Measurements from ENCODE around the gene LAS1L. TPM values are rescaled to one million over a fixed set of nuclear protein-coding genes. Genes with fewer than 3 reads are reported as not detected.

Gene LAS1L
- total and polyA plus RNA-seq, 9 of the 15 experiments (the other 6 are each of a cell fraction or from before 2014, with no cell fraction given), result 43.3 to 119 (median 86.4) TPM

DNA sequence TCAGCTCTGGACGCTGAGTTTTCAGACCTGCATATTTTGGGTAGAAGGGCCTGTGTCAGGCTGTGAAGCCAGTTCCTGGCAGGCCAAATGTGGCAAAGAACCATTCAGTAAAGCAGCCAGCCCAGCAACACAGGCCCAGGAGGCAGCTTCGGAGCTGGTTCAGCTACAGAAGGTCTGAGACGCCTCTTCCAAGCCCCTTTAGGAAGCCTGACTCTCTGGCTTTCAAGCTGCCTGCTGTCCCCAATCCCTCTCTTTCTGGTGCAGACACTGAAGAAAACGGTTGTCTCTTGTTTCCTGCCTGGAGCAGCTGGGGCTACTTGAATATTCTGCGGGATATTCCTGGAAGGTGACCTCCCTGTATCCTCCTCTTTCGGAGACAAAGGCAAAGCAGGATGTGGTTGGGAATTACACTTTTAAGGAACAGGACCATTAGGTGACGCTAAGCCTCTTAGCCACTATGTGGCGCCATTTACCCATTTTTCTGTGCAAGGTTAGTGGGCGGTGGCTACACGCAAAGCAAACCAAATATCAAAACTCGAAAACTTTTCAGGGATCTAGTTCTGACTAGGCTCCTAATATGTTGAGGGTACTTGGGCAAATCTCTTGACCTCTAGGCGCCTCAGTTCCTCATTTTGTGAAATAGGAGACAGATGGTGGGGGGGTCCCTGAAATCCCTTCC, 47.2 kb upstream of the LAS1L start:
- in situ Hi-C loops (cut with MboI), result loop anchor here (5.0 to 25.0 kb wide), 4 partner anchors 163 to 1143 kb away; no protein-coding TSS in a partner anchor
- H3K4me2 ChIP-seq (ENCODE audit: insufficient read depth, low read length), result peak overlapping the region; percentile 56
- DNase-seq (ENCODE audit: extremely low read depth in 1 of 4, low spot score in 3 of 4) (peak; percentile 53 to 80 (median 60)), ATAC-seq (peak; percentile 93), FAIRE-seq (peak; percentile 94)
- intact Hi-C loops (cut with micrococcal nuclease), result loop anchor here (1.0 to 5.0 kb wide), 6 partner anchors 14 to 1146 kb away; no protein-coding TSS in a partner anchor
- H2AFZ ChIP-seq (ENCODE audit: low read depth, low read length), result peak overlapping the region; percentile 76
- H3K9me3 ChIP-seq (replicated peaks; ENCODE audit: control insufficient read depth, insufficient read depth, low read depth, low read length), result no peaks in the 10 kb centered on the region
- no peaks in the 10 kb centered on the region for H3K36me3 ChIP-seq (ENCODE audit: control insufficient read depth, insufficient read depth, low read length)
- H3K9me1 ChIP-seq (ENCODE audit: control insufficient read depth, insufficient read depth, low read length), result no peaks in the 10 kb centered on the region
- POLR2A ChIA-PET, result interaction anchor here (0.9 kb wide), 1 partner anchor 237 kb away, joined by 3 read pairs; no protein-coding TSS in a partner anchor
- H3K9ac ChIP-seq (ENCODE audit: insufficient read depth in 1 of 2, low read depth in 2 of 2, low read length in 2 of 2), result no peak overlapping the region
- H3K79me2 ChIP-seq (ENCODE audit: control insufficient read depth, insufficient read depth, low read length), result no peaks in the 10 kb centered on the region
- H3K27me3 ChIP-seq (ENCODE audit: control insufficient read depth in 2 of 2, insufficient read depth in 2 of 2, low read length in 2 of 2), result no peaks in the 10 kb centered on the region
- H3K27ac ChIP-seq (ENCODE audit: extremely low read depth, low read depth, low read length), result peak overlapping the region; percentile 62; the same call in 2 of the 3 replicates
- CTCF ChIA-PET (ENCODE audit: low intra/inter-chr PET ratio), result interaction anchor here (1.0 to 2.6 kb wide), 3 partner anchors 13 to 1147 kb away, joined by 3 to 14 read pairs (median 12); no protein-coding TSS in a partner anchor
- WGBS (ENCODE audit: insufficient coverage, low coverage, missing lambda C conversion rate), result under 1% methylated on average over 12 of the region's 12 CpGs
- H4K20me1 ChIP-seq (replicated peaks; ENCODE audit: control insufficient read depth, insufficient read depth, low read length), result no peaks in the 10 kb centered on the region
- peaks cover 4 to 12% of the 10 kb centered on the region in 2 experiments; a peak in 4 of 5 replicates for H3K4me1 ChIP-seq (replicated peaks in 1 of 2; ENCODE audit: control insufficient read depth in 2 of 2, insufficient read depth in 2 of 2, low read length in 2 of 2)
- no TSS peak for BruUV-seq (replicated peaks)
- H3K4me3 ChIP-seq, result no peak overlapping the region
- TF ChIP-seq GTF2F1 (IDR thresholded peaks at IDR 0.05; ENCODE audit: low read depth, low read length) (no peak), ZNF699 (CRISPR knock-in tag; IDR thresholded peaks at IDR 0.05; ENCODE audit: insufficient replicate concordance) (no peak), MEF2A (IDR thresholded peaks at IDR 0.05; ENCODE audit: control insufficient read depth, low read depth, low read length) (no peak), GTF2E2 (tag; IDR thresholded peaks at IDR 0.05) (no peak), ZFP30 (CRISPR knock-in tag; IDR thresholded peaks at IDR 0.05; ENCODE audit: borderline replicate concordance) (no peak), EGR1 (conservative IDR thresholded peaks at IDR 0.05) (peak; percentile 42), STAG1 (CRISPR knock-in tag; IDR thresholded peaks at IDR 0.05; ENCODE audit: borderline replicate concordance) (peak; percentile 59; the same call in 1 of the 2 replicates), MAFF (IDR thresholded peaks at IDR 0.05; ENCODE audit: low read length) (no peak), MTA3 (IDR thresholded peaks at IDR 0.05; ENCODE audit: borderline replicate concordance) (no peak), PRMT5 (CRISPR knock-in tag; IDR thresholded peaks at IDR 0.05) (no peak), SMARCB1 (IDR thresholded peaks at IDR 0.05; ENCODE audit: insufficient read length, low read depth) (no peak), TAF7 (tag; IDR thresholded peaks at IDR 0.05) (no peak), NUFIP1 (IDR thresholded peaks at IDR 0.05; ENCODE audit: partially characterized antibody) (no peak), SRSF1 (IDR thresholded peaks at IDR 0.05; ENCODE audit: low read depth, low read length) (no peak), ZNF75A (CRISPR knock-in tag; IDR thresholded peaks at IDR 0.05) (no peak), TCF3 (CRISPR knock-in tag; IDR thresholded peaks at IDR 0.05) (no peak)
- TF ChIP-seq, protein P1, sequence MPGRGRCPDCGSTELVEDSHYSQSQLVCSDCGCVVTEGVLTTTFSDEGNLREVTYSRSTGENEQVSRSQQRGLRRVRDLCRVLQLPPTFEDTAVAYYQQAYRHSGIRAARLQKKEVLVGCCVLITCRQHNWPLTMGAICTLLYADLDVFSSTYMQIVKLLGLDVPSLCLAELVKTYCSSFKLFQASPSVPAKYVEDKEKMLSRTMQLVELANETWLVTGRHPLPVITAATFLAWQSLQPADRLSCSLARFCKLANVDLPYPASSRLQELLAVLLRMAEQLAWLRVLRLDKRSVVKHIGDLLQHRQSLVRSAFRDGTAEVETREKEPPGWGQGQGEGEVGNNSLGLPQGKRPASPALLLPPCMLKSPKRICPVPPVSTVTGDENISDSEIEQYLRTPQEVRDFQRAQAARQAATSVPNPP (IDR thresholded peaks at IDR 0.05; ENCODE audit: borderline replicate concordance, insufficient read depth, insufficient read length), result no peak
- TF ChIP-seq, protein P2, sequence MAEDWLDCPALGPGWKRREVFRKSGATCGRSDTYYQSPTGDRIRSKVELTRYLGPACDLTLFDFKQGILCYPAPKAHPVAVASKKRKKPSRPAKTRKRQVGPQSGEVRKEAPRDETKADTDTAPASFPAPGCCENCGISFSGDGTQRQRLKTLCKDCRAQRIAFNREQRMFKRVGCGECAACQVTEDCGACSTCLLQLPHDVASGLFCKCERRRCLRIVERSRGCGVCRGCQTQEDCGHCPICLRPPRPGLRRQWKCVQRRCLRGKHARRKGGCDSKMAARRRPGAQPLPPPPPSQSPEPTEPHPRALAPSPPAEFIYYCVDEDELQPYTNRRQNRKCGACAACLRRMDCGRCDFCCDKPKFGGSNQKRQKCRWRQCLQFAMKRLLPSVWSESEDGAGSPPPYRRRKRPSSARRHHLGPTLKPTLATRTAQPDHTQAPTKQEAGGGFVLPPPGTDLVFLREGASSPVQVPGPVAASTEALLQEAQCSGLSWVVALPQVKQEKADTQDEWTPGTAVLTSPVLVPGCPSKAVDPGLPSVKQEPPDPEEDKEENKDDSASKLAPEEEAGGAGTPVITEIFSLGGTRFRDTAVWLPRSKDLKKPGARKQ (CRISPR knock-in tag; IDR thresholded peaks at IDR 0.05), result no peak
- TF ChIP-seq, protein P3, sequence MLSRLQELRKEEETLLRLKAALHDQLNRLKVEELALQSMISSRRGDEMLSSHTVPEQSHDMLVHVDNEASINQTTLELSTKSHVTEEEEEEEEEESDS (CRISPR knock-in tag; IDR thresholded peaks at IDR 0.05), result no peak
